Breast epithelium (tissue), 4 donors: ENCODE results near the gene ABCF3. TPM values are rescaled to one million over a fixed set of nuclear protein-coding genes. Genes with fewer than 3 reads are reported as not detected.

Experiments used
- DNase-seq, 2 donors: peaks; one replicate each; pipeline ENCODE4 v3.0.0-alpha.2; 2019; ENCODE audit warnings: low spot score in 2 of 2
- H3K27ac ChIP-seq, 2 donors: fragments of 200-600 bp; sonication (generic) in 1 of 2; one replicate each; pipeline ENCODE4 v1.5.1; 2016 to 2019; ENCODE audit warnings: mild to moderate bottlenecking in 1 of 2
- H3K27me3 ChIP-seq, 2 donors: fragments of 200-600 bp; sonication (generic) in 1 of 2; one replicate each; pipeline versions ENCODE4 v1.5.1 to v1.6.0; 2017 to 2019; ENCODE audit warnings: control low read depth in 1 of 2, mild to moderate bottlenecking in 1 of 2
- H3K36me3 ChIP-seq: fragments of 200-600 bp; one replicate; pipeline ENCODE4 v1.5.1; 2019
- H3K4me1 ChIP-seq, 2 donors: fragments of 200-600 bp; sonication (generic); one replicate each; pipeline ENCODE4 v1.5.1; 2016 to 2019; ENCODE audit warnings: control low read depth in 1 of 2
- H3K4me3 ChIP-seq, 3 donors: fragments of 200-600 bp; sonication (generic); 1 replicate in 2 of 3; 2 replicates in 1 of 3; pipeline ENCODE4 v1.5.1; 2016 to 2019; ENCODE audit warnings: mild to moderate bottlenecking in 3 of 3, moderate library complexity in 2 of 3
- H3K9me3 ChIP-seq, 2 donors: fragments of 200-600 bp; sonication (generic) in 1 of 2; one replicate each; pipeline ENCODE4 v1.5.1; 2016 to 2019; ENCODE audit warnings: control low read depth in 1 of 2
- POLR2A ChIP-seq: fragments of 450-650 bp; IDR thresholded peaks from one replicate; pipeline ENCODE4 v1.6.1; 2016; ENCODE audit warnings: antibody characterized with exemption, mild to moderate bottlenecking, moderate library complexity
- POLR2AphosphoS5 ChIP-seq, 3 donors: sonication (generic); formaldehyde crosslinking; IDR thresholded peaks; one replicate each; pipeline ENCODE4 v1.6.1; 2017; ENCODE audit warnings: antibody characterized with exemption in 3 of 3
- intact Hi-C: fragments of 100-400 bp; cut with DNase I; formaldehyde crosslinking; loops from one replicate; pipeline ENCODE4 v1.15.1; 2023; ENCODE audit warnings: low total_unique reads
- total RNA-seq, 3 donors: library from RNA; depleted of rRNA; stranded (reverse); fragments of >200 nt; gene quantifications; one replicate each; pipeline ENCODE4 v1.1.0, GENCODE V29; 2016
- TF ChIP-seq, protein P1 (sequence below), 3 donors: fragments of 450-650 bp; IDR thresholded peaks; one replicate each; pipeline ENCODE4 v1.5.1; 2016 to 2017; ENCODE audit warnings: antibody characterized with exemption in 3 of 3, mild to moderate bottlenecking in 3 of 3, moderate library complexity in 3 of 3

The ABCF3 gene
- total RNA-seq, 3 donors from 2014 or later: 59.4 to 77.4 (median 71.8) TPM

DNA sequence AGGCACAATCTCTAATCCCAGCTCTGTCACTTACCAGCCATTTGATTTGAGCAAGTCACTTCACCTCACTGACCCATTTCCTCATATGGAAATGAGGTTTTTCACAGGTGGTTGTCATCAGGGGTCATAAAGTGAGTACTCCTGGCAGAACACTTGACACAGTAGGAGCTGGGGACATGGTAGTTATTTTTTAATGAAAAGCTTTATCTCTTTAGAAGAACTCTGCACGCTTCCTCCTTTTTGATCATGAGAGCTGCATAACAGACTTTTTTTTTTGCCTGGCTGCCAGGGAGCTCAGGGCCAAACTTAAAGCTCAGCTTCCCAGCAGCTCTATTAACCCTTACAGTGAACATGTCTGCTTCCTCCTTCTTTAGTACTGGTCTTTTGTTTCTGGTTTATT lies 51.8 kb downstream of the ABCF3 start:
- Histone ChIP-seq H3K27ac (no peak overlapping the region), H3K9me3 (no peaks in the 10 kb centered on the region), H3K4me1 (no peaks in the 10 kb centered on the region), H3K4me3 (no peak overlapping the region), H3K27me3 (peaks cover 0 to 4% of the 10 kb centered on the region in 2 donors), H3K36me3 (no peaks in the 10 kb centered on the region)
- intact Hi-C loops: no loop called here
- no peak for DNase-seq
- TF ChIP-seq, protein P1, sequence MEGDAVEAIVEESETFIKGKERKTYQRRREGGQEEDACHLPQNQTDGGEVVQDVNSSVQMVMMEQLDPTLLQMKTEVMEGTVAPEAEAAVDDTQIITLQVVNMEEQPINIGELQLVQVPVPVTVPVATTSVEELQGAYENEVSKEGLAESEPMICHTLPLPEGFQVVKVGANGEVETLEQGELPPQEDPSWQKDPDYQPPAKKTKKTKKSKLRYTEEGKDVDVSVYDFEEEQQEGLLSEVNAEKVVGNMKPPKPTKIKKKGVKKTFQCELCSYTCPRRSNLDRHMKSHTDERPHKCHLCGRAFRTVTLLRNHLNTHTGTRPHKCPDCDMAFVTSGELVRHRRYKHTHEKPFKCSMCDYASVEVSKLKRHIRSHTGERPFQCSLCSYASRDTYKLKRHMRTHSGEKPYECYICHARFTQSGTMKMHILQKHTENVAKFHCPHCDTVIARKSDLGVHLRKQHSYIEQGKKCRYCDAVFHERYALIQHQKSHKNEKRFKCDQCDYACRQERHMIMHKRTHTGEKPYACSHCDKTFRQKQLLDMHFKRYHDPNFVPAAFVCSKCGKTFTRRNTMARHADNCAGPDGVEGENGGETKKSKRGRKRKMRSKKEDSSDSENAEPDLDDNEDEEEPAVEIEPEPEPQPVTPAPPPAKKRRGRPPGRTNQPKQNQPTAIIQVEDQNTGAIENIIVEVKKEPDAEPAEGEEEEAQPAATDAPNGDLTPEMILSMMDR (IDR thresholded peaks at IDR 0.05): no peak
- TF ChIP-seq POLR2A (no peak), POLR2AphosphoS5 (IDR thresholded peaks at IDR 0.05) (no peak)

DNA sequence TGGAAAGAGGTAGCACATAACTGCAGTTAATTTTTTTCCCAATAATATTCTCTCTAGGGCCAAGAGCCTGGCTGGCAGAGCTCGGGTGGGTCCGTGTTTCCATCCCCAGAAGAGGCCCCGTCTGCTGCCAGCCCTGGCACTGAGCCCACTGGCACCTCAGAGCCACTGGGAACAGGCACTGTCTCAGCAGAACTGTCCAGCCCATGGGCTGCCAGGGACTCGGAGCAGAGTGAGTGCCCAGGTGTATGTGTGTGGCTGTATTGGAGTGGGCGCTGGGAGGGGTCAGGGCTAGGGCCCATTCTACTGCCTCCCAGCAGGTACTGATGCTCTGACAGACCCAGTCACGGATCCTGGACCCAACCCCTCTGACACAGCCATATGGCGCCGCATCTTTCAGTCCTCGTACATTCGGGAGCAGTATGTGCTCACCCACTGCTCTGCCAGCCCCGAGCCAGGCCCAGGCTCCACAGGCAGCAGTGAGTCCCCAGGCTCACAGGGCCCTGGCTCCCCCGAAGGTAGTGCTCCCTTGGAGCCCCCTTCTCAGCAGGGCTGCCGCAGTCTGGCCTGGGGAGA lies 52.3 kb downstream of the ABCF3 start:
- Histone ChIP-seq H3K9me3 (no peaks in the 10 kb centered on the region), H3K4me1 (no peaks in the 10 kb centered on the region), H3K4me3 (no peak overlapping the region), H3K36me3 (no peaks in the 10 kb centered on the region), H3K27ac (no peak overlapping the region), H3K27me3 (no peaks in the 10 kb centered on the region)
- intact Hi-C loops: no loop called here
- DNase-seq: no peak
- TF ChIP-seq POLR2AphosphoS5 (IDR thresholded peaks at IDR 0.05): no peak
- no peak for TF ChIP-seq POLR2A
- TF ChIP-seq, protein P1 (IDR thresholded peaks at IDR 0.05): no peak

DNA sequence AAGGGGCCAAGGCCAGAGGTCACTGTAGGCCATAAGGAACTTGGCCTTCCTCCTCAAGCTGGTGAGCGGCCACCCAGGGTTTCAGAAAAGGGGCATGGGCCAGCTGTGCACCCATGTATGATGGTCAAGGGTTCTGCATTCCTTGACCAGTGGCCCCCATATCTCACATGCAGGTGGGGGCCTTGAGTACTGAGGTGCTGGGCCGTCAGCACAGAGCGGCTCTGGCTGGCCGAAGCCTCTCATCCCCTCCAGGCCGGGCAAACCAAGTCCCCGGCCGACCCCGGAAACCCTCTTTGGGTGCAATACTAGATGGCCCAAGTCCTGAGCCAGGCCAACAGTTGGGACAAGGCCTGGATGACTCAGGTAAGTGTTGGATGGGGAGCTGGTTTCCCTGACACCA lies 53.2 kb downstream of the ABCF3 start:
- TF ChIP-seq, protein P1 (IDR thresholded peaks at IDR 0.05): no peak
- TF ChIP-seq POLR2AphosphoS5 (IDR thresholded peaks at IDR 0.05) (no peak), POLR2A (no peak)
- Histone ChIP-seq H3K27me3 (no peaks in the 10 kb centered on the region), H3K27ac (no peak overlapping the region), H3K9me3 (no peaks in the 10 kb centered on the region), H3K4me3 (no peak overlapping the region), H3K4me1 (no peaks in the 10 kb centered on the region), H3K36me3 (peaks cover 3% of the 10 kb centered on the region)
- intact Hi-C loops: no loop called here
- no peak for DNase-seq

DNA sequence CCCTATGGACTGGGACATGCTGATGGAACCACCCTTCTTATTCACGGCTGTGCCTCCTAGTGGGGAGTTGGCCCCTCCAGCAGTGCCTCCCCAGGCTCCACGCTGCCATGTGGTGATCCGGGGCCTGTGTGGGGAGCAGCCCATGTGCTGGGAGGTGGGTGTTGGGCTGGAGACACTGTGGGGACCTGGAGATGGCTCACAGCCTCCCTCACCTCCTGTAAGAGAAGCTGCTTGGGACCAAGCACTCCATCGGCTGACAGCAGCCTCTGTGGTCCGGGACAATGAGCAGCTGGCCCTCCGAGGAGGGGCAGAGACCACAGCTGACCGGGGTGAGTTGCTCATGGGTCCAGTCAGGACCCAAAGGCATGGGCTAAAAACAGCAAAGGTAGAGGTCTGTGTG lies 53.7 kb downstream of the ABCF3 start:
- no peak for DNase-seq
- Histone ChIP-seq H3K4me1 (no peaks in the 10 kb centered on the region), H3K27ac (no peak overlapping the region), H3K9me3 (no peaks in the 10 kb centered on the region), H3K27me3 (no peaks in the 10 kb centered on the region), H3K36me3 (peaks cover 3% of the 10 kb centered on the region), H3K4me3 (no peak overlapping the region)
- intact Hi-C loops: loop anchor here (10.0 kb wide), 1 partner anchor 55 kb away; the partner anchor contains the start of gene ABCF3
- TF ChIP-seq POLR2A (no peak), POLR2AphosphoS5 (IDR thresholded peaks at IDR 0.05) (no peak)
- TF ChIP-seq, protein P1 (IDR thresholded peaks at IDR 0.05): no peak

DNA sequence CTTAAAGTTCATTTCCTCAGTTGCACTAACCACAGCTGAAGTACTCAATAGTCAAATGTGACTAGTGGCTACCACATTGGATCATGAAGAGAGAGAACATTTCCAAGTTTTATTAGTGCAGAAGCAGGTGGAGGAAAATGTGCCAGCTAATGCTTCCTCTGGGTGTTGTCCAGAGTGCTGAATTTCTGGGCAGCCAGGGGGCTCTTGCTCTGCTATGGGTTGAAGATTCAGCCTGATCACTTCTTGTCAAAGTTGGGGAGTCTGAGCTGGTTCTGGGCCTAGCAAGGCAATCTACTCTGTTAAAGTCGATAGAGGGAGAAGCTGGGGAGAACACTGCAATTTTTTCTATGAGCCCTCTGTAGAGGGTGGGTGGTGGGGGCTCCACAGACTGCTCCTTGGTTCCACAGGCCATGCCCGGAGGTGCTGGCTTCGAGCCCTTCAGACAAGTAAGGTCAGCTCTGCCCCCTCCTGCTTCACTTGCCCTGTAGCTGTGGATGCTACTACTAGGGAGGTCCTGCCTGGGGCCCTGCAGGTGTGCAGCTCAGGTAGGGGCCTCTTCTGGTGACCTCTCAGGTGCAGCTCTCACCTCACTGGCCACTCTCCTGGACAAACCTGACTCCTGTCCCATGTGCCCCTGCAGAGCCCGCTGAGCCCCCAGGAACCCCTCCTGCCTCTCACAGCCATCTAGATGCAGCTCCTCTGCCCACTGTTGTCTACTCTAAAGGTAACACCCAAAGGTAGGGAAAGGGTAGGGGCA lies 54.6 kb downstream of the ABCF3 start:
- Histone ChIP-seq H3K4me3 (no peak overlapping the region), H3K36me3 (peaks cover 3% of the 10 kb centered on the region), H3K27me3 (no peaks in the 10 kb centered on the region), H3K9me3 (no peaks in the 10 kb centered on the region), H3K4me1 (no peaks in the 10 kb centered on the region), H3K27ac (no peak overlapping the region)
- TF ChIP-seq POLR2A: no peak
- DNase-seq: no peak
- intact Hi-C loops: loop anchor here (10.0 kb wide), 1 partner anchor 56 kb away; the partner anchor contains the start of gene ABCF3
